Uterus (tissue), 4 donors: ENCODE results near the gene SGMS1. TPM values are rescaled to one million over a fixed set of nuclear protein-coding genes. Genes with fewer than 3 reads are reported as not detected.

ENCODE experiments used
- DNase-seq, 2 donors: peaks; one replicate each; pipeline ENCODE4 v3.0.0-alpha.2; 2019 to 2020
- H3K27ac ChIP-seq, 2 donors: fragments of 200-600 bp; sonication (generic); 1 replicate in 1 of 2; 2 replicates in 1 of 2; pipeline ENCODE4 v1.5.1; 2016 to 2018
- H3K27me3 ChIP-seq, 2 donors: fragments of 200-600 bp; sonication (generic); one replicate each; pipeline ENCODE4 v1.5.1; 2018 to 2019; ENCODE audit warnings: control low read depth in 1 of 2
- H3K36me3 ChIP-seq, 2 donors: fragments of 200-600 bp; sonication (generic); one replicate each; pipeline ENCODE4 v1.5.1; 2019; ENCODE audit warnings: control low read depth in 1 of 2
- H3K4me1 ChIP-seq, 2 donors: fragments of 200-600 bp; sonication (generic); one replicate each; pipeline ENCODE4 v1.5.1; 2018 to 2019; ENCODE audit warnings: control low read depth in 1 of 2
- H3K4me3 ChIP-seq, 2 donors: fragments of 200-600 bp; sonication (generic); 1 replicate in 1 of 2; 2 replicates in 1 of 2; pipeline ENCODE4 v1.5.1; 2018 to 2019; ENCODE audit warnings: mild to moderate bottlenecking in 1 of 2
- H3K9me3 ChIP-seq, 2 donors: fragments of 200-600 bp; sonication (generic); one replicate each; pipeline ENCODE4 v1.5.1; 2019; ENCODE audit warnings: control low read depth in 1 of 2
- POLR2A ChIP-seq, 2 donors: fragments of 450-650 bp; IDR thresholded peaks; one replicate each; pipeline ENCODE4 v1.6.1; 2016; ENCODE audit warnings: antibody characterized with exemption in 2 of 2, mild to moderate bottlenecking in 1 of 2, moderate library complexity in 1 of 2
- intact Hi-C: fragments of 100-400 bp; cut with DNase I; formaldehyde crosslinking; loops from one replicate; pipeline ENCODE4 v1.15.1; 2023; ENCODE audit warnings: low total_unique reads
- total RNA-seq, 4 donors: library from RNA; depleted of rRNA in 3 of 4; stranded (reverse); fragments of >200 nt in 3 of 4; gene quantifications; one replicate each; pipeline versions ENCODE4 v1.1.0 to v1.2.4, GENCODE V29; 2014 to 2023
- TF ChIP-seq, protein P1 (sequence below), 4 experiments: fragments of 200-600 bp in 2 of 4; fragments of 450-650 bp in 2 of 4; sonication (generic) in 2 of 4; IDR thresholded peaks; one replicate each; pipeline ENCODE4 v1.5.1; 2016 to 2019; ENCODE audit warnings: antibody characterized with exemption in 4 of 4, mild to moderate bottlenecking in 2 of 4, moderate library complexity in 1 of 4
- donor health status: DM: yes; HTN: yes; CAD: no.

SGMS1 gene
- total RNA-seq, 4 donors from 2014 or later: 38.0 to 102 (median 57.7) TPM

DNA sequence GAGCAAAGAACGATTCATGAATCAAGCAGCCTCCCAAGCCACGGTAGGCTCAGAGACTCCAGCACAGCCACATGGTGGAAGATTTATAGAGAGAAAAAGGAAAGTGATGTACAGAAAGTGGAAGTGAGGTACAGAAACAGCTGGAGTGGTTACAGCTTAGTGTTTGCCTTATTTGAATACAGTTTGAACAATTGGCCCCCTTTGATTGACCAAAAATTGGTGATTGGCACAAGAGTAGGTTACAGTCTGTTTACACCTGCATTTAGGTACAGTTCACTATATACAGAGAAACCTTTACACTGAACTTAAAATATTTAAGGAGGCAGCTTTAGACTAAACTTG lies 236.1 kb downstream of the SGMS1 start:
- H3K27ac ChIP-seq: no peak overlapping the region
- peaks cover 0 to 5% of the 10 kb centered on the region in 2 donors for H3K4me1 ChIP-seq
- no peak overlapping the region for H3K4me3 ChIP-seq
- H3K27me3 ChIP-seq: no peaks in the 10 kb centered on the region
- intact Hi-C loops: no loop called here
- TF ChIP-seq, protein P1, sequence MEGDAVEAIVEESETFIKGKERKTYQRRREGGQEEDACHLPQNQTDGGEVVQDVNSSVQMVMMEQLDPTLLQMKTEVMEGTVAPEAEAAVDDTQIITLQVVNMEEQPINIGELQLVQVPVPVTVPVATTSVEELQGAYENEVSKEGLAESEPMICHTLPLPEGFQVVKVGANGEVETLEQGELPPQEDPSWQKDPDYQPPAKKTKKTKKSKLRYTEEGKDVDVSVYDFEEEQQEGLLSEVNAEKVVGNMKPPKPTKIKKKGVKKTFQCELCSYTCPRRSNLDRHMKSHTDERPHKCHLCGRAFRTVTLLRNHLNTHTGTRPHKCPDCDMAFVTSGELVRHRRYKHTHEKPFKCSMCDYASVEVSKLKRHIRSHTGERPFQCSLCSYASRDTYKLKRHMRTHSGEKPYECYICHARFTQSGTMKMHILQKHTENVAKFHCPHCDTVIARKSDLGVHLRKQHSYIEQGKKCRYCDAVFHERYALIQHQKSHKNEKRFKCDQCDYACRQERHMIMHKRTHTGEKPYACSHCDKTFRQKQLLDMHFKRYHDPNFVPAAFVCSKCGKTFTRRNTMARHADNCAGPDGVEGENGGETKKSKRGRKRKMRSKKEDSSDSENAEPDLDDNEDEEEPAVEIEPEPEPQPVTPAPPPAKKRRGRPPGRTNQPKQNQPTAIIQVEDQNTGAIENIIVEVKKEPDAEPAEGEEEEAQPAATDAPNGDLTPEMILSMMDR (IDR thresholded peaks at IDR 0.05): no peak
- TF ChIP-seq POLR2A (IDR thresholded peaks at IDR 0.05): no peak
- no peak for DNase-seq
- no peaks in the 10 kb centered on the region for H3K9me3 ChIP-seq
- no peaks in the 10 kb centered on the region for H3K36me3 ChIP-seq

DNA sequence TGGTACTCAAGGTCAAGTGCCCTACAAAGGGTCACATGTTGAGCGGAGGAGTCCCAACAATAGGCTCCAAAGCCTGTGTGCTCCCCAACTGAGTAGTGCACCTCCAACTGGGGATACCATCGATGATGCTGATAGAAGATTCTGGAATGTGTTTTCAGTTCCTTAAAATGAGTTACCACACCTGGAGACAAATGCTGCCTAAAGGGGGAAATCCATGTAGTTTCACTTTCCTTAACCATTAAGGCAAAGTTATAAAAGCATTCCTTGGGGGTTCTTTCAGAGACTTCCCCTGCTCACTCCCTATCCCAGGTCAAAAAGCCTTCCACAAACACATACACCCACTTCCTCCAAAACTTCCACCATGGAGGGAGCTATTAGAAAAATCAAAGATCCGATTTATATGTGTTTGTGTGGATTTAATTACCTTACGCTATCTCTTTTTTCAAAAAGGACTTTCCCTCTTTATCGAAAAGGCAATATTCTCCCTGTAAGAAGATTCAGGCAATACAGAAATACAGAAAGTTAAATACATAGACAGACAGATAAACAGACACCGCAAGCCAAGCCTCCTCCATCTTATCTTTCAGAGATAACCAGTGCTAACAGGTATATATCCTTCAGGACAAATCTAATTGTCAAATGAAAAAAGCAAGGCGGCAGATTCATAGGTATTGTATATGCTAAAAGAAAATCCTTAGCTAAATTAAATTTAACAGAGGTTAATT lies 236.6 kb downstream of the SGMS1 start:
- Histone ChIP-seq H3K27me3 (no peaks in the 10 kb centered on the region), H3K4me1 (peaks cover 0 to 8% of the 10 kb centered on the region in 2 donors), H3K4me3 (no peak overlapping the region), H3K36me3 (no peaks in the 10 kb centered on the region), H3K9me3 (no peaks in the 10 kb centered on the region), H3K27ac (no peak overlapping the region)
- no peak for TF ChIP-seq POLR2A (IDR thresholded peaks at IDR 0.05)
- TF ChIP-seq, protein P1 (IDR thresholded peaks at IDR 0.05): no peak
- intact Hi-C loops: no loop called here
- DNase-seq: no peak

DNA sequence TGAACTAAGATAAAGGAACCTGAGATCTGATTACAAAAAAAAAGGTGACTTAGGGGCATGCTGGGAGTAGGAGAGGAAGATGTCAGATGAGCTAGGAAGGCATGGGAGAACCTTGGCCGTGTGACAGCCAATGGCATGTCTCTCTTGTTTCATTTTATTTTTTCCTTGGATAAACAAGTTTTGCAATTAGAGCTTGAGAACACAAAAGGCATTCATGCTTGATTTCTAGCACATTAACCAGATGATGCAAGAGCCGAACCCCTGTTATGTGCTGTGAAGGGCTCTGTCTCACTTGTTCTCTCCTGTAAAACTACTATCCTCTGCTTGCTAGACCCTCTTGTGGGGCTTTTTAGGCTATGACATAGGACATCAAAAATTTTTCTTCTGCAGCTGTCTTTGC lies 238.1 kb downstream of the SGMS1 start:
- DNase-seq: peak; percentile 22 to 28

DNA sequence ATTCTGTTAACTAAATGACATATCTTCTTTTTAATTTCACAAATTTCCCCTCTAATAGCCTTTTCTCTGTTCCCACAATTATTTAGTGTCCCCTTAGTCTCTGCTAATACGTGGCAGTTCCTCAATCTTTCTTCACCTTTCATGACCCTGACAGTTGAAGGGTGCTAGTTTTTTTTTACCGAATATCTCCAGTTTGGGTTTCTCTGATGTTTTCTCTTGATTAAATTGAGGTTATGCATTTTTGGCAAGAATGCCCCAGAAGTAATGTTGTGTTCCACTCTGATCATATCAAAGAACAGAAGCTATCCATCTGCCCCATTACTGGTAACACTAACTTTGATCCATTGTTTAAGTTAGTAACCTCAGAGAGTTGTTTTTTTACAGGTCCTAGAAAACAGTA lies 238.9 kb downstream of the SGMS1 start:
- Histone ChIP-seq H3K27ac (no peak overlapping the region), H3K4me1 (peaks cover 8% of the 10 kb centered on the region in 2 donors)

More for the DNA sequence above, 238.1 kb downstream of the SGMS1 start:
- Histone ChIP-seq H3K4me1 (peaks cover 8% of the 10 kb centered on the region in 2 donors), H3K27ac (no peak overlapping the region), H3K36me3 (no peaks in the 10 kb centered on the region), H3K4me3 (no peak overlapping the region), H3K9me3 (no peaks in the 10 kb centered on the region), H3K27me3 (no peaks in the 10 kb centered on the region)
- TF ChIP-seq POLR2A (IDR thresholded peaks at IDR 0.05): no peak
- TF ChIP-seq, protein P1 (IDR thresholded peaks at IDR 0.05): no peak
- intact Hi-C loops: no loop called here

DNA sequence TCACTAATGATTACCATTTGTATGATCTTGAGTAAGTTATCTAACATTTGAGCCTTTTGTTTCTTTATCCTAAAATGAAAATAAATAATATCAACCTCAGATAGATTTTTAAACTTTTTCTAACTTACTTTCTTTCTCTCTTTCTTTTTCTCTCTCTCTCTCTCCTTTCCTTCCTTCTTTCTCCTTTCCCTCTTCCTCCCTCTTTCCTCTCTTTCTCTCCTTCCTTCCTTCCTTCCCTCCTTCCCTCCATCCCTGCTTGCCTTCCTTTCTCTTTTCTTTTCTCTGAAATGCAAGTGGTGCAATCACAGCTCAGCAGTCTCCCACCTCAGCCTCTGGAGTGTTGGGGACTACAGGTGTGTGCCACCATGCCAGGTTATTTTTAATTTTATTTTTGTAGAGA lies 239.5 kb downstream of the SGMS1 start:
- Histone ChIP-seq H3K9me3 (no peaks in the 10 kb centered on the region), H3K27ac (peak overlapping the region in 1 of 2 donors; percentile 46), H3K4me3 (no peak overlapping the region), H3K4me1 (peaks cover 8% of the 10 kb centered on the region in 2 donors), H3K36me3 (no peaks in the 10 kb centered on the region), H3K27me3 (no peaks in the 10 kb centered on the region)
- no peak for TF ChIP-seq POLR2A (IDR thresholded peaks at IDR 0.05)
- TF ChIP-seq, protein P1 (IDR thresholded peaks at IDR 0.05): no peak
- intact Hi-C loops: no loop called here
- no peak for DNase-seq

More for the DNA sequence above, 238.9 kb downstream of the SGMS1 start:
- Histone ChIP-seq H3K27me3 (no peaks in the 10 kb centered on the region), H3K4me3 (no peak overlapping the region), H3K9me3 (no peaks in the 10 kb centered on the region), H3K36me3 (no peaks in the 10 kb centered on the region)
- TF ChIP-seq, protein P1 (IDR thresholded peaks at IDR 0.05): no peak
- no peak for TF ChIP-seq POLR2A (IDR thresholded peaks at IDR 0.05)
- intact Hi-C loops: no loop called here
- DNase-seq: no peak
